ENCODE results near the gene MAST4. TPM values are rescaled to one million over a fixed set of nuclear protein-coding genes. Genes with fewer than 3 reads are reported as not detected.
A peak's percentile ranks its signal among the peaks of the same experiment; 100 is the strongest.

Gene MAST4
- total RNA-seq, 1 experiment from 2014 or later, result 11.8 TPM

DNA sequence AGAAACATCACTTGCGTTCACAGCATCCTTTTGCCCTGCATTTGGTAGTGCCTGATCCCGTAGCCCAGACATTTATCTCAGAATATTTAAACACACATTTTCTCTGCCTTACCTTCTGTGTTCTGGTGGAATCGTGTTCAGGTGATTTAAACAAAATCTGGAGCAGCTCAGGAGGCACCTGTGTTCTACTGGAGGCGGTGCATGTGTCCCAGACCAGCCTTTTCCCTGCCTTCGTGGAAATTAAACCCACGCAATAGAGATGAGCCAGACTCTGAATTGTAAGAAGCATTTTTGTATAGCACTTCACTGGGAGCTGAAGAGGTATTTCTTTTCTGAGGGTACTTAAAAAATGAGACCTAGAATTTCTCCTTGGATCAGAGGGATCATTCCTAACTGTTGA lies 212.5 kb downstream of the MAST4 start:
- H3K27ac ChIP-seq (ENCODE audit: low read length), result no peak overlapping the region
- no peak overlapping the region for H3K9ac ChIP-seq (ENCODE audit: low read length)
- no peaks in the 10 kb centered on the region for H4K20me1 ChIP-seq (ENCODE audit: insufficient read depth, low read depth, low read length)
- H3K4me1 ChIP-seq (ENCODE audit: low read length), result peaks cover 36% of the 10 kb centered on the region
- no peak for DNase-seq
- no peak overlapping the region for H3K4me3 ChIP-seq (ENCODE audit: low read length)
- no peaks in the 10 kb centered on the region for H3K27me3 ChIP-seq (ENCODE audit: low read length)
- H3K79me2 ChIP-seq (ENCODE audit: low read length), result no peaks in the 10 kb centered on the region
- H3K9me3 ChIP-seq (ENCODE audit: low read length), result no peaks in the 10 kb centered on the region
- no peak overlapping the region for H3K4me2 ChIP-seq (ENCODE audit: low read depth, low read length, poor library complexity, severe bottlenecking)
- no peaks in the 10 kb centered on the region for H3K9me2 ChIP-seq (replicated peaks; ENCODE audit: insufficient read depth, low read length)
- no peak overlapping the region for H2AFZ ChIP-seq (ENCODE audit: low read length)
- H3K36me3 ChIP-seq (ENCODE audit: insufficient read depth, low read length), result no peaks in the 10 kb centered on the region

DNA sequence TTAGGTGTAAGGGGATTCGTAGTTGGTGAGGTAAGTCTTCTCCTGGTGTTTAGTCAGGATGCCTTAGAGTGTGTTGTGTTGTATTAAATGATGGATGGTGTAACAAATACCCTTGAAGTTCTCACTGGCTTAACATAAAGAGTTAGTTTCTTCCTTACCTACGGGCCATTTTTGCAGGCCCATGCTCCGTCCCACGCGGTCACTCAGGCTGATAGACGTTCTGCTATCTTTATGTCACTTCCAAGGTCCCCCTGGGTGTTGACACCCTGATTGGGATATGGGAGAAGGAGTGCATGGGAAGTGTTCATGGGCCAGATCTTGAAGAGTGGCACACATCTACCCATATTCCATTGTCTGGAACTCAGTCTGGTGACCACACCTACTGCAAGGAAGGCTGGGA lies 214.0 kb downstream of the MAST4 start:
- DNase-seq, result no peak
- H3K79me2 ChIP-seq (ENCODE audit: low read length), result no peaks in the 10 kb centered on the region
- no peaks in the 10 kb centered on the region for H3K27me3 ChIP-seq (ENCODE audit: low read length)
- H2AFZ ChIP-seq (ENCODE audit: low read length), result no peak overlapping the region
- H3K4me2 ChIP-seq (ENCODE audit: low read depth, low read length, poor library complexity, severe bottlenecking), result peak overlapping the region; percentile 74
- H3K9me3 ChIP-seq (ENCODE audit: low read length), result no peaks in the 10 kb centered on the region
- no peaks in the 10 kb centered on the region for H3K9me2 ChIP-seq (replicated peaks; ENCODE audit: insufficient read depth, low read length)
- no peaks in the 10 kb centered on the region for H3K36me3 ChIP-seq (ENCODE audit: insufficient read depth, low read length)
- no peak overlapping the region for H3K27ac ChIP-seq (ENCODE audit: low read length)
- H4K20me1 ChIP-seq (ENCODE audit: insufficient read depth, low read depth, low read length), result no peaks in the 10 kb centered on the region
- no peak overlapping the region for H3K9ac ChIP-seq (ENCODE audit: low read length)
- H3K4me3 ChIP-seq (ENCODE audit: low read length), result no peak overlapping the region
- peaks cover 48% of the 10 kb centered on the region for H3K4me1 ChIP-seq (ENCODE audit: low read length)

GRCh38 chr5:66810848-66811261 lies 214.7 kb downstream of the MAST4 start:
- H3K27ac ChIP-seq (ENCODE audit: low read length), result peak overlapping the region; percentile 40; the same call in 1 of the 2 replicates
- DNase-seq, result peak; percentile 78
- H4K20me1 ChIP-seq (ENCODE audit: insufficient read depth, low read depth, low read length), result no peaks in the 10 kb centered on the region
- H3K4me1 ChIP-seq (ENCODE audit: low read length), result peaks cover 48% of the 10 kb centered on the region
- no peaks in the 10 kb centered on the region for H3K9me3 ChIP-seq (ENCODE audit: low read length)
- H3K9ac ChIP-seq (ENCODE audit: low read length), result no peak overlapping the region
- H3K27me3 ChIP-seq (ENCODE audit: low read length), result no peaks in the 10 kb centered on the region
- H3K79me2 ChIP-seq (ENCODE audit: low read length), result no peaks in the 10 kb centered on the region
- H3K4me2 ChIP-seq (ENCODE audit: low read depth, low read length, poor library complexity, severe bottlenecking), result peak overlapping the region; percentile 74
- H3K9me2 ChIP-seq (replicated peaks; ENCODE audit: insufficient read depth, low read length), result no peaks in the 10 kb centered on the region
- no peak overlapping the region for H2AFZ ChIP-seq (ENCODE audit: low read length)
- no peaks in the 10 kb centered on the region for H3K36me3 ChIP-seq (ENCODE audit: insufficient read depth, low read length)
- peak overlapping the region; percentile 51 for H3K4me3 ChIP-seq (ENCODE audit: low read length)

DNA sequence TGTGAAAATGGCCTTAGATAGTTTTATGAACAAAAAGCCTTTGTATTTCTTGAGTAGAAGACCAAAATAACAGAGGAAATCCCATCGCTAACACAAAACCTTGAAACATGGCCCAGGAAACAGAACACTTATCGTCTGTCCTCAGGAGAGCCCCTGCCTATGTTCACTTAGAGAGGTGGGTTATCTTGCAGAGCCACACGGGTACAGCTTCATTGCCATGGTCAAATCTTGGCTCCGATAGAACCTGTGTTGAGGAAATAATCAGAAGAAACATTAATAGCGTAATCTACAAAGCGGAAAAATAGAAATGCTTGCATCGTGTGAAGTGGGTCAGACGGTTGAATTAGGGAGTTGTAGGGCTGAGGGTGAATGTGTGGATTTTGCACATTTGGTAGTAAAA lies 216.1 kb downstream of the MAST4 start:
- no peak for DNase-seq

GRCh38 chr5:66813306-66813705 lies 217.1 kb downstream of the MAST4 start:
- H3K9ac ChIP-seq (ENCODE audit: low read length), result no peak overlapping the region
- DNase-seq, result no peak
- H3K36me3 ChIP-seq (ENCODE audit: insufficient read depth, low read length), result no peaks in the 10 kb centered on the region
- H3K4me3 ChIP-seq (ENCODE audit: low read length), result no peak overlapping the region
- no peaks in the 10 kb centered on the region for H3K9me3 ChIP-seq (ENCODE audit: low read length)
- H3K9me2 ChIP-seq (replicated peaks; ENCODE audit: insufficient read depth, low read length), result no peaks in the 10 kb centered on the region
- H3K27ac ChIP-seq (ENCODE audit: low read length), result no peak overlapping the region
- H3K4me2 ChIP-seq (ENCODE audit: low read depth, low read length, poor library complexity, severe bottlenecking), result peak overlapping the region; percentile 74
- H3K4me1 ChIP-seq (ENCODE audit: low read length), result peaks cover 48% of the 10 kb centered on the region
- no peak overlapping the region for H2AFZ ChIP-seq (ENCODE audit: low read length)
- no peaks in the 10 kb centered on the region for H3K27me3 ChIP-seq (ENCODE audit: low read length)
- H4K20me1 ChIP-seq (ENCODE audit: insufficient read depth, low read depth, low read length), result no peaks in the 10 kb centered on the region
- H3K79me2 ChIP-seq (ENCODE audit: low read length), result no peaks in the 10 kb centered on the region

More for the DNA sequence above, 216.1 kb downstream of the MAST4 start:
- no peaks in the 10 kb centered on the region for H4K20me1 ChIP-seq (ENCODE audit: insufficient read depth, low read depth, low read length)
- H2AFZ ChIP-seq (ENCODE audit: low read length), result no peak overlapping the region
- H3K27ac ChIP-seq (ENCODE audit: low read length), result no peak overlapping the region
- H3K4me3 ChIP-seq (ENCODE audit: low read length), result 0 out of 2 replicates have a peak overlapping the region, but pooled peaks have one; percentile 51
- no peaks in the 10 kb centered on the region for H3K27me3 ChIP-seq (ENCODE audit: low read length)
- no peak overlapping the region for H3K9ac ChIP-seq (ENCODE audit: low read length)
- H3K79me2 ChIP-seq (ENCODE audit: low read length), result no peaks in the 10 kb centered on the region
- no peaks in the 10 kb centered on the region for H3K36me3 ChIP-seq (ENCODE audit: insufficient read depth, low read length)
- H3K4me2 ChIP-seq (ENCODE audit: low read depth, low read length, poor library complexity, severe bottlenecking), result peak overlapping the region; percentile 74
- no peaks in the 10 kb centered on the region for H3K9me2 ChIP-seq (replicated peaks; ENCODE audit: insufficient read depth, low read length)
- H3K9me3 ChIP-seq (ENCODE audit: low read length), result no peaks in the 10 kb centered on the region
- H3K4me1 ChIP-seq (ENCODE audit: low read length), result peaks cover 48% of the 10 kb centered on the region

DNA sequence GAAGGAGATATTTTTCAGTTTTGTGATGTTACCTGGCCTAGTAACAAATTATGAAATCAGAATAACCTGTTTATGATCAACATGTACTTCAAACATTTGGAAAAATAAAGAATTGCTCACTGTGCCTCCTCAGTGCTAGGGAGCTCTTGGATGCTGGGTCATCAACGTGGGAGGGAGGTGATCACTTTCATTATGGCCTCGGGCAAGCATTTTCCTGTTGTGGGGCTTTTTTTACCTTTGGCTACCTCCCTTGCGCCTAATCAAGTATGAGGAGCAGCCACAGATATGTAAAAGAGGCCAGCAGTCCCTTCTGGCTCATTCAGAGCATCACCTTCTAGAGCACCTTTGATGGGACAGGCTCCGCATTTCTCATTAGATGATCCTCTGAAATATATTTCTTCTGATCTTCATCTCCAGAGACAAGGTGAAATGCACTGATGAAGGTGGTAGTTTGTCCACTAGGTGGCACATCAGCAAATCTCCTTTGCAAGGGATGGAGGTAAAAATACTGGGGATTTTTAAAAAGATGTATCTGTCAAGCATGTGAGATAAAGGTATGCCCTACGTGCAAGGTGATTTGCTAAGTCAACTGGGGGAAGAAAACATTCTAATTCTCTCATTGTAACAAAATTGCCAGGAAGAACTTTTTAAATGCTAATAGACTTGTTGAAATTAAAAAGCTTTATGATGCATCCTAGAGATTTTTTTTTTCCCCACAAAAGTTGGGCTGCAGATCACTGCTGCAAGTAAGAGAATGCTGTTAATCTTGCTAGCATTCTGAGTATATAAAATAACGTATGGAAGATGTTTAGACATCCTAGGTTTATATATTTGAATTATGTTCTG lies 218.2 kb downstream of the MAST4 start:
- peaks cover 3% of the 10 kb centered on the region; the same call in 1 of the 2 replicates for H3K27me3 ChIP-seq (ENCODE audit: low read length)
- H3K9me2 ChIP-seq (replicated peaks; ENCODE audit: insufficient read depth, low read length), result no peaks in the 10 kb centered on the region
- H2AFZ ChIP-seq (ENCODE audit: low read length), result peak overlapping the region; percentile 1; the same call in 1 of the 2 replicates
- no peak overlapping the region for H3K4me3 ChIP-seq (ENCODE audit: low read length)
- peak; percentile 89 for DNase-seq
- peak overlapping the region; percentile 31 for H3K4me2 ChIP-seq (ENCODE audit: low read depth, low read length, poor library complexity, severe bottlenecking)
- H3K36me3 ChIP-seq (ENCODE audit: insufficient read depth, low read length), result no peaks in the 10 kb centered on the region
- no peaks in the 10 kb centered on the region for H3K79me2 ChIP-seq (ENCODE audit: low read length)
- H3K27ac ChIP-seq (ENCODE audit: low read length), result no peak overlapping the region
- no peaks in the 10 kb centered on the region for H3K9me3 ChIP-seq (ENCODE audit: low read length)
- H3K4me1 ChIP-seq (ENCODE audit: low read length), result peaks cover 48% of the 10 kb centered on the region
- peak overlapping the region; percentile 25 for H3K9ac ChIP-seq (ENCODE audit: low read length)
- no peaks in the 10 kb centered on the region for H4K20me1 ChIP-seq (ENCODE audit: insufficient read depth, low read depth, low read length)

GRCh38 chr5:66818304-66818934 lies 222.2 kb downstream of the MAST4 start:
- Histone ChIP-seq H3K4me1 (ENCODE audit: low read length) (peaks cover 20% of the 10 kb centered on the region), H3K27me3 (ENCODE audit: low read length) (peaks cover 3% of the 10 kb centered on the region; the same call in 1 of the 2 replicates), H3K36me3 (ENCODE audit: insufficient read depth, low read length) (no peaks in the 10 kb centered on the region), H3K9ac (ENCODE audit: low read length) (no peak overlapping the region), H3K9me2 (replicated peaks; ENCODE audit: insufficient read depth, low read length) (no peaks in the 10 kb centered on the region), H3K27ac (ENCODE audit: low read length) (no peak overlapping the region), H3K9me3 (ENCODE audit: low read length) (no peaks in the 10 kb centered on the region), H3K4me2 (ENCODE audit: low read depth, low read length, poor library complexity, severe bottlenecking) (no peak overlapping the region), H4K20me1 (ENCODE audit: insufficient read depth, low read depth, low read length) (no peaks in the 10 kb centered on the region), H3K4me3 (ENCODE audit: low read length) (no peak overlapping the region), H2AFZ (ENCODE audit: low read length) (no peak overlapping the region), H3K79me2 (ENCODE audit: low read length) (no peaks in the 10 kb centered on the region)
- DNase-seq, result no peak

GRCh38 chr5:66818935-66819328 lies 222.7 kb downstream of the MAST4 start:
- no peak overlapping the region for H3K27ac ChIP-seq (ENCODE audit: low read length)
- no peaks in the 10 kb centered on the region for H3K9me2 ChIP-seq (replicated peaks; ENCODE audit: insufficient read depth, low read length)
- no peaks in the 10 kb centered on the region for H3K79me2 ChIP-seq (ENCODE audit: low read length)
- H3K27me3 ChIP-seq (ENCODE audit: low read length), result peaks cover 3% of the 10 kb centered on the region; the same call in 1 of the 2 replicates
- no peak overlapping the region for H3K4me3 ChIP-seq (ENCODE audit: low read length)
- H3K9me3 ChIP-seq (ENCODE audit: low read length), result no peaks in the 10 kb centered on the region
- H3K4me1 ChIP-seq (ENCODE audit: low read length), result peaks cover 14% of the 10 kb centered on the region
- H2AFZ ChIP-seq (ENCODE audit: low read length), result no peak overlapping the region
- no peak overlapping the region for H3K9ac ChIP-seq (ENCODE audit: low read length)
- no peaks in the 10 kb centered on the region for H4K20me1 ChIP-seq (ENCODE audit: insufficient read depth, low read depth, low read length)
- no peaks in the 10 kb centered on the region for H3K36me3 ChIP-seq (ENCODE audit: insufficient read depth, low read length)
- no peak overlapping the region for H3K4me2 ChIP-seq (ENCODE audit: low read depth, low read length, poor library complexity, severe bottlenecking)
- DNase-seq, result no peak

Data from Karpas-422 (cell line).